K562 (cell line): ENCODE measurements around the gene ZNF488. TPM values are rescaled to one million over a fixed set of nuclear protein-coding genes. Genes with fewer than 3 reads are reported as not detected.
A peak's percentile ranks its signal among the peaks of the same experiment; 100 is the strongest.

Experiments
- AFF1 ChIP-seq, 2 experiments: fragments of 450-650 bp; IDR thresholded peaks; 2 replicates each; pipeline ENCODE4 v1.6.1; 2018; ENCODE audit warnings: mild to moderate bottlenecking in 2 of 2, low read depth in 1 of 2; ENCODE audit not compliant: partially characterized antibody in 2 of 2
- AFF4 ChIP-seq: sonication (generic); formaldehyde crosslinking; IDR thresholded peaks from 2 replicates; pipeline ENCODE4 v1.8.0; 2023; ENCODE audit warnings: mild to moderate bottlenecking, missing genetic modification reagents
- ARHGAP35 ChIP-seq: fragments of 450-650 bp; IDR thresholded peaks from 2 replicates; pipeline ENCODE4 v1.6.1; 2018; ENCODE audit not compliant: partially characterized antibody
- BCOR ChIP-seq: fragments of 450-650 bp; IDR thresholded peaks from 2 replicates; pipeline ENCODE4 v1.6.1; 2016
- BDP1 ChIP-seq: IDR thresholded peaks from 3 replicates; pipeline ENCODE4 v1.6.1; 2011; ENCODE audit not compliant: insufficient read length, insufficient read depth
- E2F5 ChIP-seq: sonication (generic); formaldehyde crosslinking; IDR thresholded peaks from 2 replicates; pipeline ENCODE4 v1.8.0; 2022; ENCODE audit warnings: mild to moderate bottlenecking, missing genetic modification reagents
- ELF1 ChIP-seq: fragments of 200-800 bp; sonication (Bioruptor generic); IDR thresholded peaks from 2 replicates; pipeline ENCODE4 v1.6.1; 2016; ENCODE audit warnings: missing genetic modification characterization, missing compliant biosample characterization
- GTF2E2 ChIP-seq: fragments of 200-800 bp; sonication (Bioruptor generic); IDR thresholded peaks from 2 replicates; pipeline ENCODE4 v1.6.1; 2016; ENCODE audit warnings: missing genetic modification characterization, missing compliant biosample characterization
- KLF10 ChIP-seq: fragments of 250-450 bp; sonication (Bioruptor Pico); IDR thresholded peaks from 2 replicates; pipeline ENCODE4 v1.6.1; 2021; ENCODE audit warnings: matching md5 sums
- MAFG ChIP-seq: fragments of 450-650 bp; conservative IDR thresholded peaks from 2 replicates; pipeline ENCODE4 v1.6.1; 2016; ENCODE audit warnings: missing genetic modification characterization, missing compliant biosample characterization
- NR3C1 ChIP-seq: sonication (generic); formaldehyde crosslinking; IDR thresholded peaks from 2 replicates; pipeline ENCODE4 v1.8.1; 2022; ENCODE audit warnings: missing genetic modification reagents
- RB1 ChIP-seq: fragments of 450-650 bp; IDR thresholded peaks from 2 replicates; pipeline ENCODE4 v1.6.1; 2017; ENCODE audit warnings: low read depth, mild to moderate bottlenecking
- RHOXF2B ChIP-seq: fragments of 250-450 bp; sonication (Bioruptor Pico); conservative IDR thresholded peaks from 2 replicates; pipeline ENCODE4 v1.5.1; 2021
- SAFB ChIP-seq: fragments of 200-400 bp; formaldehyde crosslinking; IDR thresholded peaks from 2 replicates; pipeline ENCODE4 v1.6.1; 2017; ENCODE audit warnings: low read depth, low read length, borderline replicate concordance
- SIX5 ChIP-seq, 2 experiments: IDR thresholded peaks; 2 replicates each; pipeline ENCODE4 v1.6.1; 2011; ENCODE audit warnings: low read length in 2 of 2, borderline replicate concordance in 1 of 2, low read depth in 1 of 2, mild to moderate bottlenecking in 1 of 2, moderate library complexity in 1 of 2; ENCODE audit not compliant: insufficient read depth in 1 of 2
- THRA ChIP-seq: fragments of 450-650 bp; IDR thresholded peaks from 2 replicates; pipeline ENCODE4 v1.6.1; 2017; ENCODE audit warnings: mild to moderate bottlenecking, moderate library complexity
- ZNF197 ChIP-seq: fragments of 200-800 bp; sonication (Bioruptor generic); IDR thresholded peaks from 2 replicates; pipeline ENCODE4 v1.6.1; 2016; ENCODE audit warnings: low read depth, missing genetic modification characterization, missing compliant biosample characterization
- ZNF584 ChIP-seq: fragments of 200-800 bp; sonication (Bioruptor generic); IDR thresholded peaks from 2 replicates; pipeline ENCODE4 v1.6.1; 2016; ENCODE audit warnings: low read depth, mild to moderate bottlenecking, missing genetic modification characterization, missing compliant biosample characterization
- polyA plus RNA-seq, 8 experiments: library from polyadenylated mRNA; depleted of rRNA in 4 of 8; stranded (reverse) in 5 of 8; unstranded in 3 of 8; fragments of >200 nt; fragmentation: Nextera tagmentation in 2 of 8; fragmentation: Illumina TruSeq in 1 of 8; extraction: Ambion mirVana in 2 of 8; extraction: Trizol in 1 of 8; gene quantifications; 2 replicates each; pipeline versions ENCODE4 v1.2.1 to v1.2.3, GENCODE V29; 2011 to 2014; ENCODE audit warnings: inconsistent platforms in 1 of 8, missing spikeins in 1 of 8
- total RNA-seq, 7 experiments: library from RNA; depleted of rRNA in 6 of 7; stranded (reverse); fragments of >200 nt in 6 of 7; fragmentation: Illumina TruSeq in 2 of 7; extraction: Trizol in 2 of 7; gene quantifications; 2 replicates each; pipeline versions ENCODE4 v1.2.1 to v1.2.3, GENCODE V29; 2011 to 2021; ENCODE audit warnings: low replicate concordance in 1 of 7

The ZNF488 gene
- total and polyA plus RNA-seq, 9 of the 15 experiments (the other 6 are each of a cell fraction or from before 2014, with no cell fraction given): 0.03 to 0.09 (median 0.05) TPM; not detected in 3

- no peak for TF ChIP-seq AFF4 (CRISPR knock-in tag)
- no peak for TF ChIP-seq E2F5 (CRISPR knock-in tag)
- 0 out of 2 replicates have a peak, but pooled peaks have one; percentile 8 for TF ChIP-seq MAFG (tag)
- TF ChIP-seq RB1: no peak
- TF ChIP-seq GTF2E2: no peak; the same call in 1 of the 2 replicates
- TF ChIP-seq ARHGAP35: no peak
- no peak for TF ChIP-seq KLF10
- no peak for TF ChIP-seq THRA
- TF ChIP-seq ELF1 (tag): no peak; the same call in 1 of the 2 replicates
- TF ChIP-seq SAFB: no peak
- no peak for TF ChIP-seq SIX5 (IDR thresholded peaks at IDR 0.05; ENCODE audit: borderline replicate concordance in 1 of 2, insufficient read depth in 1 of 2, low read depth in 1 of 2, low read length in 2 of 2)
- no peak for TF ChIP-seq BDP1
- TF ChIP-seq ZNF584 (CRISPR knock-in tag): no peak
- TF ChIP-seq AFF1 (IDR thresholded peaks at IDR 0.05; ENCODE audit: low read depth in 1 of 2, partially characterized antibody in 2 of 2): peak in 1 of 2 experiments; percentile 39
- TF ChIP-seq BCOR: peak; percentile 21; the same call in 1 of the 2 replicates
- 0 out of 2 replicates have a peak, but pooled peaks have one; percentile 23 for TF ChIP-seq RHOXF2B (CRISPR knock-in tag)
- TF ChIP-seq ZNF197: no peak
- no peak for TF ChIP-seq NR3C1 (CRISPR knock-in tag)
Observed at GRCh38 chr10:47336387-47337134, 47.5 kb downstream of the ZNF488 start (continued).
